ENCODE measurements around the gene PIK3CD.

PIK3CD gene

DNA sequence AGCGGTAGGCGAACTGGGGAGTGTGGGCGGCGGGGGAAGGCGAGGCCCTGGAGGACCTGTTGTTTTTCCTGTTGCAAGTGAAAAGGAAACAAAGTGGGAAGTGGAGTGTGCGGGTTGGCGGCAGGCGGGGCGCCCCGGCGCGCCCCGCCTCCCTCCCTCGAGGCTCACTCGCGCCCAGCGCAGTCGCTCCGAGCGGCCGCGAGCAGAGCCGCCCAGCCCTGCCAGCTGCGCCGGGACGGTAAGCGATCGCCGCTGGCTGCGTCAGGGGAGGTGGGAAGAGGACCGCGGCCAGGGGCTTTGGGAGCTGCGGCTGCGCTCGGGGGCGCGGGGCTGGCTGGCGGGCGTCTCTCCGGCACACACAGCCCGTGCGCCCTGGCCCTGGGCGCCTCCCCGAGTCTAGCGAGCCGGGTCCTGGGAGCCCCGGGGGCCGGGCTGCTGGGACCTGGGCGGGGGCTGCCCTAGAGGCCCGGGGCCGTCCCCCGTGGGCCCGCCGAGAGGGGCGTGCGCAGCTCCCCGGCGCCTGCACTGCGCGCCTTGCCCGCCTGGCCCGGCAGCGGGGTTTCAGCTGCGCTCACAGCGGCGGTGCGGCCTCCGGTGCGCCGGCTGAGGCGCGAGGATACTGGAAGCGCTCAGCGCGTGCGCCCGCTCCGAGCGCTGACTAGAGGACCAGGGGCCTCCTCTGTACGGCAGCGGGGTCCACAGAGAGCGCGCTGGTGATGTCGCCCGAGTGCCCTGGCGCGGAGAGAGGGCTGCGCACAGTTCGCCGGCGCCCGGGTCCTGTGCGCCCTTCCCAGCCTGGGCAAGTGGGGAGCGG, at the start of gene PIK3CD:
Gene PIK3CD, plus strand, starts transcription at position 167 of the 814 bp plus-strand sequence. CDS start 58,725 bp downstream, outside the sequence.
- peak in 3 of 4 experiments; percentile 35 to 43 (median 39) for DNase-seq

DNA sequence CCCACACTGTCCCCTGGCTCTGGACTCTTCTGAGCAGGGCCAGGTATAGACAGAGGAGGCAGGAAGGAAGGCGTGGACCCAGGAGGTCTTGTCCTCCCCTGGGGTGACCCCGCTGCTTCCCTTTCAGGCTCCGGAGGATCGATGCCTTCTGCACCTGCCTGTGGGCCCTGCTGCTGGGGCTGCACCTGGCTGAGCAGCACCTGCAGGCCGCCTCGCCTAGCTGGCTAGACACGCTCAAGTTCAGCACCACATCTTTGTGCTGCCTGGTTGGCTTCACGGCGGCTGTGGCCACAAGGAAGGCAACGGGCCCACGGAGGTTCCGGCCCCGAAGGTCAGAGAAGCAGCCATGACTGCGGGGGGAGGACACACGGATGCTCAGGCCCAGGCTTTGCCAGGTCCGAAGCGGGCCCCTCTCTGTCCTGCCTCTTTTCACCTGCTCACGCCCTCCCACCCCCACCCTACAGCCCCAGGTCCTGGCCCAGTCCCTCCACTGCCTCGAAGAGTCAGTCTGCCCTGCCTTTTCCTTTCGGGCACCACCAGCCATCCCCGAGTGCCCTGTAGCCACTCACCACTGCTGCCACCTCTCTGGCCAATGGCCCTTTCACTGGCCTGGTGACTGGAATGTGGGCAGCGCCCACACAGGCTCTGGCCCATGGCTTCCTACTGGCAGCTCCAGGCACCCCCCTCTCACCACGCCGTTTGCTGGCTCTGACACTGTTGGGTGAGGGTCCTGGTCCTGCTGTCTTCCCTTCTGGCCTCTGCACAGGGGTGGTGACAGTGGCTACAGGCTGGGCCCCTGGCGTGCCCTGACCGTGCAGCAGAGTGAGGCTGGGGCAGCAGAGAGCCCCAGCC, 49.4 kb upstream of the PIK3CD start:
- no peak for DNase-seq

DNA sequence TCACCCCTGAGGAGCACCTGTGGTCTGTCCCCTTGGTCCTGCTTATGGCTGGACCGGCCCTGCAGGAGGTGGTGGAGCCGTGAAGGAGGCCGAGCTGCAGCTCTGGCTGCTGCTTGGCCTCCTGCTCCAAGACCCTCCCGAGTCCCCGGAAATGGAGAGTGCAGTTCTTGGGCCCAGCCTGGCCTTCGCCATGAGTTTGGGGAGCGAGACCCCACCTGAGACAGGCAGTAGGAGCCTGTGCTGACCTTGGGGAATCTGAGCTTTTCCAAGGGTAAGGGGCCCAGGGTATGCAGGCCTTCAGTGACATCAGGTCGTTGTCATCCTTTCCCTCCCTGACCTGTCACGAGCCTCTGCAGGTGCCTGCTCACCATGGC, 48.8 kb upstream of the PIK3CD start:
- no peak for DNase-seq

DNA sequence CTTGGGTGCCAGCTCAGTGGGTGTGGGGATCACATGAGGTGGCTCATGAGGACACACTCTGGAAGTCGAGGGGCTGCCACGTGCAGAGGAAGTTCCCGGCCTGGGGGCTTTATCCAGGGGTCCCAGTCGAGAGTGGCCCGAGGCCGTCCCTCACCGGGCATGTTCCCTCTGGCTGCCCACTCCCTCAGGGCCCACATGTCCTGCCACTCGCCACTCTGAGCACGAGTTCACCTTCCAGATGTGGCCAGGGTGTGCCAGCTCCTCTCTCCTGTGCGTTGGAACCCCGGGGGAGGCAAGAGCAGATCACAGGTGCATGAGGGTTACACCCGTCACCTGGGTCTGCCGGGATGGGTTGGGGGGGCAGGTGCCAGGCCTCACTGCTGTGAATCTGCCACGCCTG, 48.2 kb upstream of the PIK3CD start:
- DNase-seq = no peak

DNA sequence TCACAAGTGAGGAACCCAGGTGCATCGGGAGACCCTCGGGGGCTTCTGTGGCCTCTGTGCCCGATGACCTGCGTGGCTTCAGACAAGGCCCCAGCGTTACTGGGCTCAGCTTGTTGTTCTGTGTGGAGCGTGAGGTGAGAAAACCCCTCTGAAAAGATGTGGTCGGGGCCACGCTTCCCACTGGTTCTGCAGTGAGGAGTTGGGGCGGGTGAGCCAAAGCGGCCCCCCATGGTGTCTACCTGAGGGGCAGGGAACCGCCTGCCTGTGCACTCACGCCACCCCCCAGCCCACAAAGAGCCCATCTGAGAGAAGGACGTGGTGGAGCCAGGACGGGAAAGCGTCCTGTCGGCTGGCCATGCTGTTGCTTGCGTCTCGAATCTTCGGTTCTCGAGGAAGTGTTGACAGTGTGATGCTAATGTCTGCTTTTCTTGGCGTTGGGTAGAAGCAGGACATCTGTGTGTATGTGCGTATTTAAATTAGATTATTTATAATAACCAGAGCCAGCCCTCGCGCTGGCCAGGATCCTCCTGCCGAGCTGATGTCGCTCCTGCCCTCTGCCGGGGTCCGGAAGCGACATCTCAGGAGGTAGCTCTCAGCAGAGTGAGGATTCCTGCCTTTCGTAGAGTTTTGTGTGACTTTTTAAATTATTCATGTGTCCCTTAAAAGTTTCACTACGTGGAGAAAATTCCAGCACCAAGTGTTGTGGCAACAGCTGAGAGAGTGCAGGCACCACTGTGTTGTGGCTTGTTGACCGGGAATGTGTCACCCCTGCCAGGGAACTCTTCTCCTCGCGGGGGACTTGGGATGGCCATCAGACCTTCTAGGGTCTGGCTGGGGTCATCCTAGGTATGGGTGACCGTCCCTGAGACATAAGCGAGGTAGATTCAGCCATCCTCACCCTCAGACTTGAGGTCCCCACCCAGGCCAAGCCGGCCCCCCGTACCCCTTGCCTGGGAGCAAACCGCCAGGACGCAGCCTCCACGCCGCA, 47.5 kb upstream of the PIK3CD start:
- DNase-seq = no peak

DNA sequence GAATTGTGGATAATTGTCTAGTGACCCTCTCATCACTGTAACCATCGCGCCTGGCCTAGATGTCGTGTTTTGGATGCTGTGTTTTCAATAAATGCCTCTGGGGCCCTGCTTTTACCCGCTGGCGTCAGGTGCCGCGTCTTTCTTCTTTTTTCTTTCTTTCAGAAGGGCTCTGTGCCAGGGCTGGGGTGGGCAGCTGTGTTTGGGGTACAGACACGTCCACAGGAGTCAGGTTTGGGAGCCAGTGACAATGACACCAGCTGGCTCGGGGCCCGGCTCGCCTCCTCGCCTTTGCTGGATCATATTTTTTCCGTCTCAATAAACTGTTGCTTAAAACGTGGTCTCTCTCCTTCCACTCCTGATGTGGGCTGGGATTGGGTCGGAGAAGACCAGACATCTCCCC, 46.7 kb upstream of the PIK3CD start:
- DNase-seq = no peak

DNA sequence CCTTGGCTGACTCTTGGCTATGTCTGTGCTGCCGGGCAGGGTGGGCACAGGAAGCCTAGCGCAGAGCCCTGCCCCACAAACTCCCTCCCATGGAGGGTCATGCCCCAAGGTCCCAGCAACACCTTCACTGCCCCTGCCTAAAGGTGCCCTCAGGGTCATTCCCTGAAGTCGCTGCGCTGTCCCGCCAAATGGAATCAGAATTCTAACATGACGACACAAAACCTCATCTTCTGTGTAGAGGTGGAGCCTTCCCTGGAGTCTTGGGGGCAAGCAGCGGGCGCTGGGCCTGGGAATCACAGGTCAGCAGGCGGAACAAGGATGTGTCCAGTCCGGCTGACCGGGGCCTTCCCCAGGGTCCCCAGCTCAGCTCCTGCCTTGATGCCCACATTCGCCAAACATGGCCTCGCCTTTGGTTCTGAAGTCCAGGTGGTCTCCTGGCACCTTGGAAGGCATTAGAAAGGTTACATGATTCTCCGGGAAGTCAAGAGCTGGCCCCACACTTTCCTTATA, 45.5 kb upstream of the PIK3CD start:
- DNase-seq = no peak

DNA sequence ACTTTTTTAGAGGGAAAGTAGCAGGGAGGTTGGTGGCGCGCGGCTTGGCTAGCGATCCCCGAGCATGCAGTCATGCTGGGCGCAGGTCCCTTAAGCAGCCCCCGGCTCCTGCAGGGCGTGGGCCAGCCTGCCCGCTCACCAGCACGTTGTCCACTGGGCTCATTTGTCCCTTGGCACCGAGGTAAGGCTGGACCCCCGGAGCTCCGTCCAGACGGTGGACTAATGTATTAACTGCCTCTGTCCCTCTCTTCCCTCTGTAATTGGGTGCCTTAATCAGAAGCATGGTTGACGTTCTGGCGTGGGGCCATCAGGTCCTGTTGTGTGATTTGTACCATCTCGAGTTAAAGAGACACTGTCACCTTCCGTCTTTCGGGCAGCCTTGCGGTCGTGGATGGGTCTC, 45.1 kb upstream of the PIK3CD start:
- no peak for DNase-seq

DNA sequence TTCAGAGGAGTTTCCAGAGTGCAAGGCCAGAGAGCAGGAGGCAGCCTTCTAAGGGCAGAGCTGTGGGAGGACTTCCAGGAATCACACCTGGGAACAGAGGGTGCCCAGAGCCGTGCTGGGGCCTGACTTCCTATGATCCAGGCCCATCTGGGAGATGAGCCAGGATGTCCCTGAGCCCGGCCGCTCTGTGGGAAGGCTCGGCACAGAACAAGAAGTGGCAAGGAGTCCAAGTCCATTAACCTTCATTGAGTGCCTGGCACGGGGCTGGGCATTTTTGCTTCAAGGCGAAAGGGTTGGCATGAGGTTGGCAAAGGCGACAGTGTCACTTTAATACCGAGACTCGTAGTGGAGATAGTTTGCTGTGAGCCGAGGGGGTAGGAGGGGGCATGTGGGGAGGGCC, 44.6 kb upstream of the PIK3CD start:
- DNase-seq = no peak

DNA sequence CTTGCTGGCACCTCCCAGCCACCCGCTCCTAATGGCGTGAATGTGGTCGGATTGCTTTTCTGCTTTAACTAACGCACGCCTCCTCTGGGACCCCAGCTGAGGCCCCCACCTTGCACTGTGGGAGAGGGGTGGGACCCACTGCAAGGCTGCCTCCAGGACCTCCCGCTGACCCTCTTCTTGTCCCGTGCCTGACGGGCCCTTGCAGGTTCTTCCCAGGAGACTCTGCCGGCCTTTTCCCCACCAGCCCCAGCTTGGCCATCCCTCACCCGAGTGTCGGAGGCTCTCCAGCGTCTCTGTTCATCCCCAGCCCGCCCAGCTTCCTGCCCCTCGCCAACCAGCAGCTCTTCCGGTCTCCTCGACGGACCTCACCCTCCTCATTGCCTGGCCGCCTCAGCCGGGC, 44.2 kb upstream of the PIK3CD start:
- no peak for DNase-seq

DNA sequence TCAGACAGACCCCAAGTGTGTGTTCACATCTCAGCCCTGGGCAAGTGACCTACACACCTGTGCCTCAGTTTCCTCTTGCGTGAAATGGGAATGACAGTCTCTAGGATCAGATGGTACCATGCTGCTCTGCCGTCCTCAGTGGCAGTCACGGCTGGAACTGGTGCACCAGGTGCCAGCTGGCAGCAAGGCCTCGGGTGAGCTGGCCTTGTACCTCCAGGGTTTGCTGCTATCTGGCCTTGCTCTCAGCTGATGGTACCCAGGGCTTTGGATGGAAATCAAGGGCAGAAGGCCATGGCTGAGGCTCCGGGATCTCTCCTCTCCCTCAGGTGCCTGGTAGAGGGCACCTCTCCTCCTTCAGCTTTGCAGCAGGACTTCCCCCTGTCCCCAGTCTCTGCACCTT, 41.5 kb upstream of the PIK3CD start:
- no peak for DNase-seq

DNA sequence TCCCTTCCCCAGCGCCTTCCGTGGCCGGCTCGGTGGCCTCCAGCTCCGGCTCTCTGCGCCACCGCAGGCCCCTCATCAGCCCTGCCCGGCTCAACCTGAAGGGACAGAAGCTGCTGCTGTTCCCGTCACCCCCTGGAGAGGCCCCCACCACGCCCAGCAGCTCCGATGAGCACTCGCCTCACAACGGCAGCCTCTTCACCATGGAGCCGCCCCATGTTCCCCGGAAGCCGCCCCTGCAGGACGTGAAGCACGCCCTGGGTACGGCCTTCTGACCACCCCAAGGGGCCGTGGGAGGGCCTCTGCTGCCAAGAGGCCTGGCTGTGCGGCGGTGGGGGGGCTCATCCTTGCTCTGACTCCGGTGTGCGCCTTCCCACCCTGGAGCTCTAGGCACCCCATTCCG, 41.0 kb upstream of the PIK3CD start:
- no peak for DNase-seq

DNA sequence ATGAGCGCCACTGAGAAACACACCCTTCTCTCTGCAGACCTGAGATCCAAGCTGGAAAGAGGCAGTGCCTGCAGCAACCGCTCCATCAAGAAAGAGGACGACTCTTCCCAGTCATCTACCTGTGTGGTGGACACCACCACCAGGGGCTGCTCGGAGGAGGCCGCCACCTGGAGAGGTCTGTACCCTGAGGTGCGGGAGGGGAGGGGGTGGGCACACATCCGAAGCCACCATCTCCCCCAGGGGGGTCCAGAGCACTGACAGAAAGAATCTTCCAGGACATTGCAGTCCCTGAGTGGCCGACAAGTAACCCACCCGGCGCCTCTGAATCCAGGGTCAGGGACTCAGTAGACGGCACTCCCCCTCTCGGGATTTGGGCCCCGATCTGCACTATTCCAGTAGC, 39.8 kb upstream of the PIK3CD start:
- DNase-seq = no peak

DNA sequence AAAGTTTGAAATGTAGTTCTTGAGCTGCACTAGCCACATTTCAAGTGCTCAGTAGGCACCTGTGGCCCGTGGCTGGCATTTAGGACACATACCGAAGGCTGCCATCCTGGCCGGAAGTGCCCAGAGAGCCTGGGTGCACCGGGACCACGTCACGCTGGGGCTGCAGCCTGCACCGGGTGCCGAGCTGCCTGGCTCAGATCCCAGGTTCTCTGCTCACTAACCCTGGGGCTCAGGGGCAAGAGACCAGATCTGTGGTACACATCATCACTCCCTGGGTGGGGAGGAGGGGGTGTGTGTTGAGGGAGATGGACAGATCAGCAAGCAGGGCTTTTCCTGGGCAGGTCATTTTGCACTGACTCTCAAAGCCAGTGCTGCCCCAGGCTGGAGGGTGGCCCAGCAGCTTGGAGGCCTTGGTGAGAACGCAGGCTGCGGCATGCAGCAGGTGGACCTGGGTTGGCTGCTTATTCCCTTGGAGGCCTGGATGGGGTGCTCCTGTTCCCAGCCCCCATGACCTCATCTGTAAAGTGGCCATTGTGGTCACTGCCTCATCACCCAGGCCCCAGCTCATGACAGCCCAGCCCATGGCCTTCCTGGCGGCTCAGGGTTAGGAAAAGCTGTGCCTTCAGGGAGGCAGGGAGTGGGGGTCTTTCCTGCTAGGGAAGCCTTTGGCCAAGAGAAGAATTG, 39.2 kb upstream of the PIK3CD start:
- DNase-seq = no peak

DNA sequence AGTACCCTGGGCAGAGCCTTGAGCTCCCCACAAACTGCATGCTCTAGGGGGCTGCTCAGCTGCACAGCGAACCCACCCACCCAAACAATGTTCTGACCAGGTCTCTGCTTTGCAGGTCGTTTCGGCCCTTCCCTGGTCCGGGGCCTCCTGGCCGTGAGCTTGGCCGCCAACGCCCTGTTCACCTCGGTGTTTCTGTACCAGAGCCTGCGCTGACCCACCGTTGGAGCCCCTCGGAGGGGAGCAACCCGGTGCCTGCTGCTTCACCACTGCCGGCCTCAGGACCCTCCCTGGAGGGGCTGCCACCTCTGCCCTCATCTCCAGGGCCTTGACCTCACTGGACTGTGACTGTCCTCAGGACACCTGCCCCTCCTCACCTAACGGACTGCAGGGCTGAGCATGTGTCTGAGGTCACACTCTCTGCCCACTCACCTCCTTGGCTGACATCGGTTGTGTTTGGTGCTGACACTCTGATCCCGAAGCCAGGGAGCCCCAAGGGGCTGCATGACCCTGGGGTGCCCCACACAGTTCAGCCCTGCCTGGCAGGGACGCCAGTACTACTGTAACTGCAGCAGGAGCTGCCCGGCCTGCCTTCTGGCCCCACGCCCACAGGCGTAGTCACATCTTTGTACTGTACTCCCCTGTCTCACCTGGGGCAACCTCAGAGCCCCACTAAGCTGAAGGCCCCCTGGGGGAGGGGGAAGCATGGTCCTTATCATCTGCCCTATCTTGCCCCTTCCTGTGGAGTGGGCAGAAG, 38.5 kb upstream of the PIK3CD start:
- no peak for DNase-seq

DNA sequence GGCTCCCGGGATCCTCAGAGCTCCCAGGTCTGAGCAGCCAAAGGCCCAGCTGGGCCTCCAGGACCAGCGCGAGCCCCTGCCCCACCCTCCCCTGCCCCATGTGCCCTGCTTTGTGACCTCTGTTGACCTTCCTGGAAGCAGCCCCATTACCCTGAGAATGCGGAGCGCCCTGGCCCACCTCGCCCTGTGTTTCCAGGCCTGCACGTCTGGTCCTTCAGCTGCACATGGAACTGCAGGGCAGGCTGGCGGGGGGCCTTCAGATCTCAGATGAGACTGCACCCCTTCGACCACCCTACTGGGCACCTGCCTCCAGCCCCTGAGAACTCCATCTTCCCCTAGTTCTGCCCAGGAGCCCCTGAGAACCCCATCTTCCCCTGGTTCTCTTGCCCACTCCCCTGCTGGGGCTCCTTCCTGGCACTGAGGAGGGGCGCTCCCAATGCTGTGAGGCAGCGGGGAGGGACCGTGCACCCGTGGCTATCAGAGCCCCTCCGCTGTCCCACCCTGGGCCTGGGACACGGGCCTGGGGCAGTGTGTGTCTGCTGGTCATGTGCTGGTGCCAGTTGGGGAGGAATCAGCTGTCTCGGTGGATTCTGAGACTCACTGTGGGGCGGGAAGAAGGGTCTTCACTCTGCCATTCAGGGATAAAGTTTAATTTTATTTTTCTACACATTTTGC, 37.8 kb upstream of the PIK3CD start:
- no peak for DNase-seq

DNA sequence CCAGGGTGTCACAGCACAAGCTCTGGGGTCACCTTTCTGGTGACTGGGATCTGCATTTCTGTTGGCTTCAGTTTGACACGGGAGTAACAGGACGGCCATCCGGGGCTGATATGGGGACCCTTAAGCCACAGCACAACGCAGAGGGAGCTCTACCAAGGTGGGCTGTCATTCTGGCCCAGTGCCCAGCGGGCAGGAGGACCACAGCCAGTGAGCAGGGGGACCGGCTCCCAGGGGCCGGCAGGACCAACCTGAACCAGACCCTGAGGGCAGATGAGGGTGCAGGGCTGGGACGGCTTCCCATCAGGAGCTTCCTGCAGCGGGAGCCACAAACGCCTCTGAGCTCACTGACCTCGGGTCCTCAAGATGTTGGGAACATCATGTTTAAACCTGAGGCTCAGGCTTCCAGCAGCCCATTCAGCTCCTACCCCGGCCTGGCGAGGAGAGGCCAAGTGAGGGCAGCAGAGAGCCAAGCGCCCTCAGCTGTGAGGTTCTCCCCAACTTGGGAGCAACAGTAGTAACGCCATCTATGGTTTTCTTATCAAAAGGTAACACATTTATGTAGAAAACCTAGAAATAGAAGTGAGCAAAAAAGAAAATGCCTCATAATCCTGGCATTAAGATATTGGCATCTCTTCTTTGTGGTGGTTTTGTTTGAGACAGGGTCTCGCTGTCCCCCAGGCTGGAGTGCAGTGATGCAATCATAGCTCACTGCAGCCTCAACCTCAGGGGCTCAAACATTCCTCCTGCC, 36.0 kb upstream of the PIK3CD start:
- peak in 2 of 4 experiments; percentile 10 to 33 for DNase-seq

DNA sequence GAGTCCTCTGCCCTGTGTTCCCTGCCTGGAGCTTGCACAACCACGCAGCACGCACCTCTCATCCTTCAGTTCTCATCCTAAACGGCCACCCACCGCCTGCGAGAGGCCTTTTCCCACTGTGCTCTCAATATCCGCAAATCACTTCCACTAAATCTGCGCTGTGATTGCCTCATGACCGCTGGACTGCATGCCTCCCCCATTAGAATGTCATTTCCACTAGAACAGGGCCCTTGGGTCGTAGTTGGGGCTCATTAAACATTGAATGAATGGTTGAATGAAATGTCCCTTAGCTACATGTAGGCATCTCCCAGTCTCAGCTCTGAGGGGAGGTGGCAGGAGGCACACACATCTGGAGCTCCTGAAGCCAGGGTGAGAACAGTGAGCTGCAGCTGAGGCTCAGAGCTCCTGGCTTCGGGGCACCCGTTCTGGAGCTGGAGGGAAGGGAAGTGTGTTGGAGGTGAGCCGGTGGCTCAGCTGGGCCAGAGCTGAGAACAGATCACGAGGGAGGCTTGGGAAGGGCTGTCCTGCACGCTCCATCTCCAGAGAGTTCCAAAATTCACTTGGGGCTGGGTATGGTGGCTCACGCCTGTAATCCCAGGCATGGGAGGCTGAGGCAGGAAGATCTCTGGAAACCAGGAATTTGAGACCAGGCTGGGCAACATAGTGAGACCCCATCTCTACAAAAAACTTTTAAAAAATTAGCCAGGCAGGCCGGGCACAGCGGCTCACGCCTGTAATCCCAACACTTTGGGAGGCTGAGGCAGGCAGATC, 32.4 kb upstream of the PIK3CD start:
- no peak for DNase-seq

DNA sequence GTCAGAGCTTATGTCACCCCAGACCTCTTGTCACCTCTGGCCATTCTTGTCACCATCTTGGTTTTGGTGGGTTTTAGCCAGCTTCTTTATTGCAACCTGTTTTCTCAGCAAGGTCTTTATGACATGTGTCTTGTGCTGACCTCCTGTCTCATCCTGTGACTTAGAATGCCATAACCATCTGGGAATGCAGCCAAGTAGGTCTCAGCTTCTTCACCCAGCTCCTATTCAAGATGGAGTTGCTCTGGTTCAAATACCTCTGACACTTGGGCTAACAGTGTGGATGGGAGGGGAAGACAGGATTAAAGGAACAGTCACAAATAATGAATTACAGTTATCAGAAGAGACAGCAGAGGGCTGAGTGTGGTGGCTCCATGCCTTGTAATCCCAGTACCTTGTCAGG, 30.5 kb upstream of the PIK3CD start:
- DNase-seq = no peak
